GM18868 (cell line): Measurements from ENCODE around the gene MYO6.

Experiments used
- ATAC-seq: cut with Tn5 transposase; IDR thresholded peaks from one replicate; pipeline ENCODE4 v1.9.1; 2021; ENCODE audit warnings: mild to moderate bottlenecking, moderate library complexity; ENCODE audit not compliant: unreplicated experiment

MYO6 gene

DNA sequence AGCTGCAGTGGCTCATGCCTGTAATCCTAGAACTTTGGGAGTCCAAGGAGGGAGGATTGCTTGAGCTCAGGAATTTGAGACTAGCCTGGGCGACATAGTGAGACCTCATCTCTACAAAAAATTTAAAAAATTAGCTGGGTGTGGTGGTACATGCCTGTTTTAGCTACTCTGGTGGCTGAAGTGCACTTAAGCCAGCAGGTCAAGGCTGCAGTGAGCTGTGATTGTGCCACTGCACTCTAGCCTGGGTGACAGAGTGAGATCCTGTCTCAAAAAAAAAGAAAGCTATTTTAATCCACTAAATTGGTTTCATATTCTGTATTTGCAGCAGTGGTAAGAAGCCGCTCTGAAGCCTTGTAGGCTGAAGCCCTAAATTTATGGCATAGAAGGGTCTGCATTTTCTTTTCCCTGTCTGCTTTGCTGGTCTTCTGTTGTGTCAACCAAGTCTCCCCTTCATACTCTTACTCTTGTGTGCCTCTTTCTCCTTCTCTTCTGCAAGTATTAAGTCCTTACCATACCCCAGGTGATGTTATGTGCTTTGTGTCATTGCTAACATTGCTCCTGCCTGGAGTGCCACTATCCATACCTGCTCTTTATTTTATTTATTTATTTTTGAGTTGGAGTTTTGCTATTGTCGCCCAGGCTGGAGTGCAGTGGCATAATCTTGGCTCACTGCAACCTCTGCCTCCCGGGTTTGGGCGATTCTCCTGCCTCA lies 70.9 kb downstream of the MYO6 start:
- ATAC-seq: no peak

GRCh38 chr6:75824160-75824559 lies 75.1 kb downstream of the MYO6 start:
- peak; percentile 89 for ATAC-seq

- no peak for ATAC-seq
Measured at GRCh38 chr6:75827163-75827562, 78.1 kb downstream of the MYO6 start.

DNA sequence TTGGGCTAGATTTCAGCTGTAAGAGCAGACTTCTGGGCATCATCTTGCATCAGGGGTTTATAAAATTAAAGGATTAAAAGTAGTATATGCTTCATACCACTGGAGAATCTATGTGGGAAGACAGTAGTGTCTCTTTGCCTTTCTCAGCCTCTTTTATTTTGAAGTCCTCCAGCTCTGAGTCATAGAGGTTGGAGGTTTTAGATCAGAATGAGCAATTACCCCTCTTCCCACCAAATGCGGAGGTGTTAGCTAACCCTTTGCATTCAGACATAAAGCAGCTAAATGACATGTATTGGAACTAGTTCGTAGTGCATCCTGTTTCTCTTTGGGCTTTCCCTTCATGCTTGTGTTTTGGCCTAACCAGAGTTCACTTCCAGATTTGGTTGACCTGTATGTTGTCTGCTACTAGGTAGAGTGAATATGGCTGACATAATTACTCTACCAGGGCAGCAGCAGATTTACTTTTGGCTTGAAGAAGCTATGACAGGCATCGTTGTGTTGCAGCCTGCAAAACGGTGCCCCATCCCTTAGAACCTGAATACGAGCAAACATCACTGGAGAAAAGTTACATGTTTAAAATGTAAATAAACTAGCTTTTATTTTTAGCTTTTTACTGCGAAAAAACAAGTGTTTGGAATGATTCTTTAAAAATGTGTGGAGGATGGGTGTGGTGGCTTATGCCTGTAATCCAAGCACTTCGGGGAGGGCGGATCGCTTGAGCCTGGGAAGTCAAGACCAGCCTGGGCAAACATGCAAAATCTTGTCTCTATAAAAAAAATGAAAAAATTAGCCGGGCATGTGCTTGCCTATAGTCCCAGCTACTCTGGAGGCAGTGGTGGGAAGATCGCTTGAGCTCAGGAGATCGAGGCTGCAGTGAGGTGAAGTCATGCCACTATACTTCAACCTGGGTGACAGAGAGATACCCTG lies 82.2 kb downstream of the MYO6 start:
- ATAC-seq: peak; percentile 92

- no peak for ATAC-seq
Measured at GRCh38 chr6:75834447-75834846, 85.4 kb downstream of the MYO6 start.

DNA sequence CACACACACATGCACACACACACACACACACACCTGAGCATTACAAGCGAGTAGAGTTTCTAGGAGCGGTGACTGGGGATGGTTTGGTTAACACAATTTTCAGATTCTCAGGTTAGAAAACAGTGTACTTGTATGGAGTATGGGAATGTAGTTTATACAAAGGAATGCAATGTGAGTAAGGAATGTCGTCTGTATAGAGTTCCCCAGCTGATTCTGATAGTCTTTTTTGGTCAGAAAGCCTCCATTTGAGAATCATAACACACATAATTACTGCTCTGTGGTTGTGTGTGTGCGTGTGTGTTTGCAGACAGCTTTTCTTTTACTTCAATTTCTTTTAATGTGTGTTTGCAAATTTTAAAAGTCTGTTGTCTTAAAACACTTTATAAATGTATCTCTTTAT lies 93.2 kb downstream of the MYO6 start:
- no peak for ATAC-seq

- no peak for ATAC-seq
Measured at GRCh38 chr6:75842732-75843131, 93.7 kb downstream of the MYO6 start.

GRCh38 chr6:75843396-75843795 lies 94.4 kb downstream of the MYO6 start:
- ATAC-seq: no peak

DNA sequence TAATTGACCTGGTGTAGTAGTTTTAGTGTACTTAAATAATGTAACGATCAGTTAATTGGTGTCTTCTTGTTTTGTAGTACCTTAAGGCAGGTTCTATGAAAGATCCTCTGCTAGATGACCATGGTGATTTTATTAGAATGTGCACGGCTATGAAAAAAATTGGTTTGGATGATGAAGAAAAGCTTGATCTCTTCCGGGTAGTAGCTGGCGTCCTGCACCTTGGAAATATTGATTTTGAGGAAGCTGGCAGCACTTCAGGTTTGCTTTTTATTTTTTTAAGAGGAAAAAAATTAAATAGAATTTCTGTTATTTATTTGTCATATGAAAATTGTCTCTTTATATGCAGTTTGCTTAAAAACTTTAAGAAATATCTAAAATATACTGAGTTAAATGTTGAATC lies 99.2 kb downstream of the MYO6 start:
- ATAC-seq: no peak

- no peak for ATAC-seq
Measured at GRCh38 chr6:75849329-75850025, 100.4 kb downstream of the MYO6 start.

GRCh38 chr6:75850026-75850833 lies 101.2 kb downstream of the MYO6 start:
- no peak for ATAC-seq

DNA sequence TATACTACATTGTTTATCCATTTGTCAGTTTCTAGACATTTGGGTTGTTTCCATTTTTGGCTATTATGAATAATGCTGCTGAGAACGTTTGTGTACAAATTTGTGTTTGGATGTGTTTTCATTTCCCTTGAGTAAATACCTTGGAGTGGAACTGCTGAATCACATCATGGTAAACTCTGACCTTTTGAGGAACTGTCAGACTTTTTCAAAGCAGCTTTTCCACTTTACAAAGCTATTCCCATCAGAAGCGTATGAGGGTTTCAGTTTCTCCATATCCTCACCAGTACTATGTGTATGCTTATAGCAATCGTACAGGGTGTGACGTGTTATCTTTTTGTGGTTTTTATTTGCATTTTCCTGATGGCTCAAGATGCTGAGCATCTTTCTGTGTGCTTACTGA lies 103.7 kb downstream of the MYO6 start:
- ATAC-seq: no peak

DNA sequence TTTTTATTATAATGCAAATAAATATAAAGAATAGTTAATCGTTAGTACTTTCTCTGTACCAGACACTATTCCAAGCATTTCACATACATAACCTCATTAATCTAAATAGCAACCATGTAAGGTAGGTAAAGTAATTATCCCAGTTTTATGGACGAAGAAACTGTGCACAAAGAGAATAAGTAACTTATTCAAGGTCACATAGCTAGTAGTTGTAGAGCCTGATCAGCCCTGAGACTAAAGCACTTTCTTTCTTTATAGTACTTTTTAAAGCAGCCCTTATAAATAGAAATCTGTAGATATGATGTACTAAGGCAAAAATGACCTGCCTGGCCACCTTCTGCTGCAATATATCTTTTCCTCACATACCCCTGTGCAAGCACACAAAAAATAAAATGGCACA lies 104.8 kb downstream of the MYO6 start:
- no peak for ATAC-seq

DNA sequence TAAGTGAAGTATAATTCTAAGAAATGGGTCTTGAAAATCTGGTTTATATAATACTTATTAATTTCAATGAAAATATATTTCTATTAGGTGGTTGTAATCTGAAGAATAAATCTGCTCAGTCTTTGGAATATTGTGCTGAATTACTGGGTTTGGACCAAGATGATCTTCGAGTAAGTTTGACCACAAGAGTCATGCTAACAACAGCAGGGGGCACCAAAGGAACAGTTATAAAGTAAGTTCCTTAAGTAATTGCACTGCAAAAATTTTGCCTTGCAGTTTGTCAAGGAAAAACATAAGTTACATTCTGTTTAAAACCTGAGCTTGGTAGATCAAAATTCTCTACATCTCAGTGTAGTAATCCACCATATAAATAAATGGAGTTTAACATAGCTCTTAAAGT lies 106.0 kb downstream of the MYO6 start:
- ATAC-seq: peak; percentile 67

GRCh38 chr6:75856902-75857301 lies 107.9 kb downstream of the MYO6 start:
- no peak for ATAC-seq

DNA sequence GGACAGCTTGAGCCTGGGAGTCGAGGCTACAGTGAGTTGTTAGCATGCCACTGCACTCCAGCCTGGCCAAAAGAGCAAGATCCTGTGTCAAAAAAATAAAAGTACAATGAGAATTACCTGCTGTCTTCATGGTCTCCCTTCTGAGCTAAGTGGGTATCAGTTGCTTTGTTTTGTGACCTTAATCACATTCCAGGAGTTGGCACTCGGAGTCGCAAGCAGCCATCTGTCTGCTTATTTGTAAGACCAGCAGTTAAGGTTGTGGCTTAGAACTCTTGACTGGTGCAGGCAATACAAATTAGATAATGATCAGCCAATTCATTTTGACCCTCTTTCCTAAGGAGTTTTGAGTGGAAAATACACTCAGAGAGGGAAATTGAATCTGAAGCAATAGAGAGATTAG lies 114.0 kb downstream of the MYO6 start:
- no peak for ATAC-seq

DNA sequence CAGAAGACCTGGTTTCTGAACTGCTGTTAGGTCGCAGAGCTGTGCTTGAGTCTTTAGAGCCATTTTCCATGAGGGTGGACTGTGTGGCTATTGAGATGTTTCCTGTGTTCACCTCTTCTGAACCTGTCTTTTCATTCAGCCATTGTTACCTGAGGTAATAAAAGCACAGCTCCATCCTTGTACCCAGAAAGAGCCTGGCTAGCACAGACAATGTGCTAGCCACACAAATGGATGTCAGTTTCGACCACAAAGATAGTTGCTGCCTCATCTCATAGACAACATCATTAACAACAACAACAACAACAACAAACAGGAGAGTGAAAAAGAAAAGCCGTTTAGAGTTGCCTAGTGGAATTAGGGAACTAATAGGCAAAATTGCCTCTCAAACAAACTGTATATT lies 114.7 kb downstream of the MYO6 start:
- no peak for ATAC-seq

DNA sequence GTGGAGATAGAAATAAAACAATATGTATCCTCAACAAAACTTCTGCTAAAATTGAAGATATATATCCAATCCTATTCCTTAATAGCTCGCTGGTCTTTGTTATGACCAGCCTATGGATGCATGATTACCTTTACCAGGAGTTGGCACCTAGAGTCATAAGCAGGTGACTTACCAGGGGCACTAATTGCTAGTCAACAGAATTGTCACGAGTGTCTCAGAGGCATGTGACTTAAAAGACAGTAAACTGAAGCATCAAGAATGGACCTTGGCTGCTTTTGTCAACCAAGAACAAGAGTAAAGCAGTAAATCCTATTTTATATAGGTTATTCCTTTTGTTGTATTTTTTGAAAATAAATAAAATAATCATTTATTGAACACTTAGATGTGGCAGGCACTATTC lies 115.4 kb downstream of the MYO6 start:
- ATAC-seq: no peak

- no peak for ATAC-seq
Measured at GRCh38 chr6:75870389-75870788, 121.3 kb downstream of the MYO6 start.

- ATAC-seq: no peak
Measured at GRCh38 chr6:75874224-75874623, 125.2 kb downstream of the MYO6 start.

- ATAC-seq: no peak
Measured at GRCh38 chr6:75876152-75876551, 127.1 kb downstream of the MYO6 start.
